Cerebellar nuclear complex (tissue), 1 donor: ENCODE results near the gene CLEC2L.
"Not testable (repeated sequence)": the region's sequence is repeated elsewhere in the genome, so short reads cannot be mapped to it uniquely, and the experiment has no call there.

Source experiments
- DNase-seq, 2 experiments: peaks; one replicate each; lab custom pipeline; 2025; lab: John Stamatoyannopoulos, UW

CLEC2L gene

DNA sequence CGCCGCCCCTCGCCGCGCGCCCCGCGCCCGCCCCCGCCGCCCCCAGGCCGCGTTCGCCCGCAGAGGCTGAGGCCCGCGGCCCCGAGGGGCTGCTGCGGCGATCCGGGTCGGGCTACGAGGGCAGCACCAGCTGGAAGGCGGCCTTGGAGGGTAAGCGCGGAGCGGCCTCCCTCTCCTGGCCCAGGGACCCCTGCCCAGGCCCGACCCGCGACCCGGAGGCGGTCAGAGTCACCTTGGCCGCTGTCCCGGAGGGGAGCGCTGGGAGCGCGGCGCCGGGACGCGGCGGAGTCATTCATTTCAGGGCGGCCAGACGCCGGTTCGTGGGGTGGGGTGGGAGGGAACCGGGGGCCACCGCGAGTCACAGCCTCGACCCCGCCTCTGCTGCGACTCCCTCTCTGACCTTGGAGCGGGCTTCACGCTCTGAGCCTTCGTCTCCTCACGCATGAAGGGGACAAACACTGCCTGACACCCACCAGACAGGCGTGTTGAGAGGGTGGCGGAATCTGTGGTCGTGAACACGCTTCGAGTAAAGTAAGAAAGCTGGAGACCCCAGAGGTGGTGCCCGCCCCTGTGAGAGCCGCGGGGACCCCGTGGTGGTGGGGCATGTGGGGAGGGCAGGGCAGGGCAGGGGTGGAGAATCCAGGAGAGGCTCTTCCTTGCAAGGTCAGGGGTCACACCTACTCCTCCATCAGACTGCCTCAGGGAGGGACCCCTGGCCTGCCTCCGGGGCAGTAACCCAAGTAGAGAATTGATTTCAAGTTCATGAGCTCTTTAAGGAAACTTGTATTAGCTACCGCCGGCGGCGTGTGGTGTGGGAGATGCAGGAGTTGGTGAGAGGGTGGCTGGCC is 707 bp downstream of the CLEC2L start:
- DNase-seq, result no peak

DNA sequence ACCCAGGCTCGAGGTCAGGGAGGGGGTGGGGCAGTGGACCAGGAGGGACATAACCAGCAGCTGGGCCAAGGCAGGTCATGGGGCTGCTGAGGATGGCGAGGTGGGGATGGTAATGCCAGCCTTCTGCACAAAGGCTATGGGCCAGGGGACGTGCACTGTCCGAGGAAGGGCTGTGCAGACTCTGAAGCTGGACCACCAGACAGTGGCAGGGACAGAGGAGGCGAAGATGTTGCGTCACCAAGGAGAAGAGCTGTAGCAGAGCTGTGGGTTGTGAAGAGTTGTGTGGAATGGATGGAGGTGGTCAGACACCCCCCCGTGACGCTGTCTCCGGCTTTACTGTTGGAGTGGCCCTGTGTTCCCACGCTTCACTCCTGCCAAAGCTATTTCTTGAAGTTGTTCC is 1.8 kb downstream of the CLEC2L start:
- no peak for DNase-seq

DNA sequence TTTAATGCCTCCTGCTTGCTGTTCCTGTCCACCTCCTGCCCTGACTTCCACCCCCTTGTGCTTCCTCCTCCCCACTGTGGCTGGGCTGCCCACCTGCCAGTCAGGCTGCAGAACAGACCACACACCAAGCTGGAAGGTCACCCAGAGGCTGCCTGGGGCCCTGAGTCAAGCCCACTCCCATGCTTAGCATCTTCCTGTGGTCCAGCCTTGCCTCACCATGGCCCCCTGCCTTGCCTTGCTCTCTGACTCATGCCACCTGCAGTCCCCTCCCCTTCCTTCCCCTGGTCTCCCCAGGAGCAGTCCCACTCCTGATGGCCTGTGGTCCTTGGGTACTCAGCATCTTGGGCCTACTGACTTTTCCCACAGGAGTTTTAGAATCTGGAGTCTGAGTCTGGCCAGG is 2.3 kb downstream of the CLEC2L start:
- DNase-seq, result no peak

DNA sequence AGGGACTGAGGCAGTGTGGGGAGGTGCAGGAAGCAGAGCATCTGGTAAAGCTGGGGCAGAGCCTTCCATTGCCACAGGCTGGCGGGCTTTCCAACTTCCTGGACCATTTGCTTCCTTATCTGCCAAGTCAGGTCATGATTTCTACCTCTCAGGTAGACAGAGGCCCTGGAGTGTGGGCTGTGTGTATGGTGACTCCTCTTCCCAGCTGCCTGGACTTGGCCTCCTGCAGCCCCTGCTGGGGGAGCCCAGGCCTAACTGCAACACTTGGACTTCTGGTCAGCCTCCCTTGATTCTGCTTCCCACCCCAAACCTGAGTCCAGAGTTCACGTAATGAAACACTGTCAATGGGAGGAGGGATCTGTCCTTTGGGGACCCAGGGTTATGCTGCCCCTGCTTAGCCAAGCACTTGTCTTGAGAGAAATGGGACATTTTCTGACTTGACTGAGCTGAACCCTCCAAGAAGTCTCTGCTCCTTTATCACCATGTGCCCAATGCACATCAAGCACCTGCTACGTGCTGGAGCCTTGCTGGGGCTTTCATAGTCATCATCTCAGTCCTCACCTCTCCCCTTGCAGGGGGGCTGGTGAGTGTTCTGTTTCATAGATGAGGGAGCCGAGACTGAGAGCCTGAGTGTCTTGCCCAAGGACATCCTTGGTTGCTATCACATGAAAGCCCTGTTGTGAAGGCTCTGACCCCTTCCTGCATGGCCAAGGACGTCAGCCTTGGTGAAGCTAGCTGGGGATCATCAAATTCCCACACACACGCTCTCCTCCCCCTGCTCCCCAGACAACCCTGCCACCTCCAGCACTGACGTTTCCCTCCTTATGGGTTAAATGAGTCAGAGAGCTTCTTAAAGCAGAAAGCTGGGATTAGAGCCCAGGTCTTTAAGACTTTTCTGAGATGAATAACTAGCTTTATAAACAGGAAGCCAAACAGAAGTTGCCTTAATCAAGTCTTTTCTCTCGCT is 3.4 kb downstream of the CLEC2L start:
- no peak for DNase-seq

- DNase-seq, result no peak
These were observed 7.6 kb downstream of the CLEC2L start for GRCh38 chr7:139531094-139531493.

- no peak for DNase-seq
These were observed 9.2 kb downstream of the CLEC2L start for GRCh38 chr7:139532636-139533155.

- no peak for DNase-seq
These were observed 10.6 kb downstream of the CLEC2L start for GRCh38 chr7:139534096-139534495.

GRCh38 chr7:139534966-139535651 is 11.6 kb downstream of the CLEC2L start:
- no peak for DNase-seq

- DNase-seq, result no peak
These were observed 12.7 kb downstream of the CLEC2L start for GRCh38 chr7:139536152-139536551.

GRCh38 chr7:139538881-139539635 is 15.6 kb downstream of the CLEC2L start:
- no peak for DNase-seq

DNA sequence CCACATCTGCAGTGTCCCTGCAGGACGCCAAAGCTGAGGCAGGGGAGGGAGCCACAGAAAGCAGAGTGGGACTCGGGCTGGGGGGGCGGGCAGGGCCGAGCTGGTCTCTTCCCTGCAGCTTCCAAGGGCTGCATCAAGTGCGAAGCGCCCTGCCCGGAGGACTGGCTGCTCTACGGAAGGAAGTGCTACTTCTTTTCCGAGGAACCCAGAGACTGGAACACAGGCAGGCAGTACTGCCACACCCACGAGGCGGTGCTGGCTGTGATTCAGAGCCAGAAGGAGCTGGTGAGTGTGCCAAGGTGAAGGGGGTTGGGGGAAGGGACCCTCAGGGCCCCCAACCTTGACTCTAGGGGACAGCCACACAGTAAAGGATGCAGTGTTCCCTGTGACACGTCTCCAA is 16.7 kb downstream of the CLEC2L start:
- DNase-seq, result no peak

GRCh38 chr7:139541600-139542307 is 18.3 kb downstream of the CLEC2L start:
- DNase-seq, result no peak

DNA sequence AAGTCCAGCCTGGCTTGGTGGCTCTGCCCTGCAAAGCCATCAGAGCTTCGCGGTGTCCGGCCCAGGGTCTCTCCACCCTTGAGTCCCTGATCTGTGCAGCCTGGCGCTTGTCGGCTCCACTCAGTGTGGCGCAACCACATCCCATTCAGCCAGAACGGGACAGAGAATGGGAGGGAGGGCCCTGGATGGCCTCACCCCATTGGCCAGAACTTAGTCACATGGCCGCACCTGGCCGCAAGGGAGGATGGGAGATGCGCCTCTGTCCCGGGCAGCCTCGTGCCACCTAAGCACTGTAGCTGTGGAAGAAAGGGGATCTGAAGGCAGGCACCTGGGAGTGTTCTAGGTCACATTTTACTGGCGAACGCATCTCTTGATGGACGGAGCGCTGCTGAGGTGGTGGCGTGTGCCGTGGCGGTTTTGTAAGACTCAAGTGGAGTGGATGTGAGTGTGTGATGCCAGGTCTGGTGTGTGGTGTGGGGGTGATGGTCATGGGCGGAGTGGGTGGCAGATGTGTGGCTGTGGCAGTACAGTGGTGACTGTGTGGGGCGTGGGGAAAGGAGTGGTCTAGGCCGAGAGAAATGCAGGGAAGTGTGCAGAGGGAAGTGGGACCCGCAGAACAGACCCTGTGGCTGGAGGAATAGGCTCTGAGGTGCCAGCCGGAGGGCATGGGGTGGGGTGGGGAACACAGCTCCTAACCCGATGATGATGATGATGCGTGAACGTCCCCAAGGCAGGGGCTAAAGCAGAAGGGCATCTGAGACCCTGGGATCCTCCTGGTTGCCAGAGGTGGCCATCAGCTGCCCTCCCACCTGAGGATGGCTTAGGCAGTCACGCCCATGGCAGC is 19.0 kb downstream of the CLEC2L start:
- DNase-seq, result no peak

DNA sequence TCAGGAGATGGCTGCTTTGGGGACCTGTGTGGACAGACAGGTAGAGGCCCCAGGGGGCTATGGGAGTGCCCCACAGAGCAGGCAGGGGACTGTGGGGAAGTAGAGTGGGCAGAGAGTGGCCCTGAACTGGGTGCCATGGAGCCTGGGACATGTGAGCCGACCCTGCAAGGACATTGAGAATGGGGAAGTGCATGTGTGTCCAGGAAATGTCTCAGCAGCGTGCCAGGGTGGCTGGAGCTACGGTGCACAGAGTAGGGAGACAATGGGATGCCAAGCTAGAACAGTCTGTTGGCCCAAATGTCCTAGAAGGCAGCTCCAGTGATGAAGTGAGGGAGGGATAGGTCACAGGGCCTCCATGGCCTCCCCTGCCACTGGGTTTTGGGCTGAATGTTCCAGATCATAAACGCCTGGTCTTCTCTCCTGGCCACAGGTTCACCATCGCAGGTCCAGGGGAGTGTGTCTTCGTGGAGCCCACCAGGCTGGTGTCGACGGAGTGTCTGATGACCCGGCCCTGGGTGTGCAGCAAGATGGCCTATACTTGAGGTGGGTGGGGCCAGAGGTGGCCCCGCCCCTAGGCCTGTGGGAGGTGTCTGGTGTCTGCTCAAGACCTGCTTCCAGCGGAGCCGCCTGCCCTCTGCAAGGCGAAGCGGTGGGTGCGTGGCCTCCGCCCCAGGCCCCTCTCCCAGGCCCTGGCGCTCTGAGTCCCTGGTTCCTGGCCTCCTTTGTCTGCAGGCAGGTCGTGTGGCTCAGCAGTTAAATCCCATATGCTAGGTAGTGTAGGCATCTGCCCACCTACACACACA is 20.5 kb downstream of the CLEC2L start:
- no peak for DNase-seq

DNA sequence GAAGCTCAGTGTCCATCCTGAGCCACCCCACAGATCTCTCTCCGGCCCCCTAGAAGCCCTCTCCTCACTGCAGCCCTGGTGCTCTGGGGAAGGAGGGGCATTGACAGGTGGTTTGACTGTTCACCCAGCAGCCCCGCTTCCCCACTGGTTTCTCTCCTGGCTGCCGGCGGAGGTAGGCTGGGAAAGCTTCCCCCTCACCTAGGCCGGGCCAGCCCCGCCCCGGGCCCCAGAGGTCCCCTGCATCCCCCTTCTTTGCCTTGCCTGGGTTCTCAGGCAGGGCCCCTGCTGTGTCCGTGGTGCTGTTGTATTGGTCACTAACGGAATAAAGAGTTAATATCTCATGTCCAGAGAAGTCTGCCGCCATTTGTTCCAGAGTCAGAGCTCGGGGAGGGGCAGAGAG is 21.2 kb downstream of the CLEC2L start:
- DNase-seq, result no peak

DNA sequence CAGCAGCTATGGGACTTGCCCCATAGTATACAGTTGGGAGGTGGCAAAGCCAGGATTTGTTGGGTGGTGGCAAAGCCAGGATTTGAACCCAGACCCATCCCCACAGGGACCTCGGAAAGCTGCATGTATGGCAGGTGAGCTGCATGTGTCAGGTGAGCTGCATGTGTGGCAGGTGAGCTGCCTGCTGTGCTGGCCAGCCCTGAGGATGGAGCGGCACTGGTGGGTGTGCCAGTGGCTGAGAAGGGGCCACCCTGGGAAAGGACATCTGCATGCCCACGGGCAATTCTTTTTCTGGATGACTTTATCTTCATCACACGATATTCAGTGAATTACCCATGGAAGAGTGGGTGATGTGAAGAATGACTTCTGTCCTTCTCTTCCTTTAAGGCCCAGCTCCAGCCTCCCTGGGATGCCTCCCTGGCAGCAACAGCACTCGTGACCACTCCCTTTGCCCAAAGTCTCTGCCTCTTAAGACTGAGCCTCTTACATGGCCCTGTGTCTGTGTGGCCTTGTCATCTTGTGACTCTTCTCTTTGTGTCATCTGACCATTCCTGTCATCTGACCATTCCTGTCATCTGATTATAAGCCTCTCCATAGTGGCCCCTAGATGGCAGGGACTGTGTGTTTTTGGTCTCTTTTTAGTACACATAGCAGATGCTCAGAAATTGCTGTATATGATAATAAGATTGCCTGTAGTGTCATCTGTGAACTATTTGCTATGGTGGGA is 25.0 kb downstream of the CLEC2L start:
- no peak for DNase-seq

GRCh38 chr7:139553991-139554700 is 30.7 kb downstream of the CLEC2L start:
- DNase-seq, result not testable (repeated sequence)
